Measurements from ENCODE around the gene SRSF9.

Gene SRSF9

GRCh38 chr12:120472521-120472920 is 3.0 kb upstream of the SRSF9 start:
- no peak overlapping the region for H3K4me3 ChIP-seq (ENCODE audit: control insufficient read depth, low read depth, low read length)
- no peak for DNase-seq (ENCODE audit: low read depth)
- TF ChIP-seq CTCF (IDR thresholded peaks at IDR 0.05; ENCODE audit: control insufficient read depth, insufficient read depth, low read depth, low read length, missing control alignments), result no peak

- peak overlapping the region; percentile 75 for H3K4me3 ChIP-seq (ENCODE audit: control insufficient read depth, low read depth, low read length)
- DNase-seq (ENCODE audit: low read depth), result no peak
- no peak for TF ChIP-seq CTCF (IDR thresholded peaks at IDR 0.05; ENCODE audit: control insufficient read depth, insufficient read depth, low read depth, low read length, missing control alignments)
Measured at GRCh38 chr12:120470150-120470784, 719 bp upstream of the SRSF9 start.

GRCh38 chr12:120468821-120469449 is 613 bp downstream of the SRSF9 start:
- peak overlapping the region; percentile 75 for H3K4me3 ChIP-seq (ENCODE audit: control insufficient read depth, low read depth, low read length)
- DNase-seq (ENCODE audit: low read depth), result no peak
- no peak for TF ChIP-seq CTCF (IDR thresholded peaks at IDR 0.05; ENCODE audit: control insufficient read depth, insufficient read depth, low read depth, low read length, missing control alignments)

GRCh38 chr12:120468325-120468820 is 1.2 kb downstream of the SRSF9 start:
- TF ChIP-seq CTCF (IDR thresholded peaks at IDR 0.05; ENCODE audit: control insufficient read depth, insufficient read depth, low read depth, low read length, missing control alignments), result no peak

GRCh38 chr12:120467439-120467838 is 2.1 kb downstream of the SRSF9 start:
- H3K4me3 ChIP-seq (ENCODE audit: control insufficient read depth, low read depth, low read length), result no peak overlapping the region
- TF ChIP-seq CTCF (IDR thresholded peaks at IDR 0.05; ENCODE audit: control insufficient read depth, insufficient read depth, low read depth, low read length, missing control alignments), result no peak
- DNase-seq (ENCODE audit: low read depth), result no peak

More at GRCh38 chr12:120468325-120468820, 1.2 kb downstream of the SRSF9 start:
- no peak for DNase-seq (ENCODE audit: low read depth)
- H3K4me3 ChIP-seq (ENCODE audit: control insufficient read depth, low read depth, low read length), result peak overlapping the region; percentile 75

- no peak for DNase-seq (ENCODE audit: low read depth)
- TF ChIP-seq CTCF (IDR thresholded peaks at IDR 0.05; ENCODE audit: control insufficient read depth, insufficient read depth, low read depth, low read length, missing control alignments), result peak; percentile 66
- H3K4me3 ChIP-seq (ENCODE audit: control insufficient read depth, low read depth, low read length), result no peak overlapping the region
Measured at GRCh38 chr12:120466560-120467315, 2.8 kb downstream of the SRSF9 start.

Measured in AG09309 (cell line).